Adrenal gland (tissue), 5 donors: Measurements from ENCODE around the gene LAMP2.

Experiments
- CTCF ChIP-seq, 6 experiments: fragments of 450-650 bp in 4 of 6; fragments of 200-600 bp in 2 of 6; sonication (generic) in 1 of 6; IDR thresholded peaks; 1 replicate in 5 of 6; 2 replicates in 1 of 6; pipeline versions ENCODE4 v1.5.1 to v1.8.0; 2016 to 2021; ENCODE audit warnings: antibody characterized with exemption in 6 of 6, mild to moderate bottlenecking in 2 of 6, moderate library complexity in 1 of 6
- POLR2A ChIP-seq, 2 donors: fragments of 450-650 bp; IDR thresholded peaks; one replicate each; pipeline ENCODE4 v1.6.1; 2017; ENCODE audit warnings: antibody characterized with exemption in 2 of 2, mild to moderate bottlenecking in 2 of 2, moderate library complexity in 1 of 2
- donor health status: DM: no; HTN: no; CAD: no.

- no peak for TF ChIP-seq POLR2A (IDR thresholded peaks at IDR 0.05)
- TF ChIP-seq CTCF (IDR thresholded peaks at IDR 0.05): no peak
Observed at GRCh38 chrX:120477453-120477852, 8.4 kb upstream of the LAMP2 start.
